Stimulated activated CD4-positive, alpha-beta T cell treated with anti-CD3 and anti-CD28 coated beads, Interleukin-15, amount 100 ng/mL, for 24 hours (primary cell): Measurements from ENCODE around the gene KRT6C.
"Not testable (repeated sequence)": the region's sequence is repeated elsewhere in the genome, so short reads cannot be mapped to it uniquely, and the experiment has no call there.

Experiments
- DNase-seq: peaks from one replicate; pipeline ENCODE4 v3.0.0-alpha.2; 2020

Gene KRT6C

DNA sequence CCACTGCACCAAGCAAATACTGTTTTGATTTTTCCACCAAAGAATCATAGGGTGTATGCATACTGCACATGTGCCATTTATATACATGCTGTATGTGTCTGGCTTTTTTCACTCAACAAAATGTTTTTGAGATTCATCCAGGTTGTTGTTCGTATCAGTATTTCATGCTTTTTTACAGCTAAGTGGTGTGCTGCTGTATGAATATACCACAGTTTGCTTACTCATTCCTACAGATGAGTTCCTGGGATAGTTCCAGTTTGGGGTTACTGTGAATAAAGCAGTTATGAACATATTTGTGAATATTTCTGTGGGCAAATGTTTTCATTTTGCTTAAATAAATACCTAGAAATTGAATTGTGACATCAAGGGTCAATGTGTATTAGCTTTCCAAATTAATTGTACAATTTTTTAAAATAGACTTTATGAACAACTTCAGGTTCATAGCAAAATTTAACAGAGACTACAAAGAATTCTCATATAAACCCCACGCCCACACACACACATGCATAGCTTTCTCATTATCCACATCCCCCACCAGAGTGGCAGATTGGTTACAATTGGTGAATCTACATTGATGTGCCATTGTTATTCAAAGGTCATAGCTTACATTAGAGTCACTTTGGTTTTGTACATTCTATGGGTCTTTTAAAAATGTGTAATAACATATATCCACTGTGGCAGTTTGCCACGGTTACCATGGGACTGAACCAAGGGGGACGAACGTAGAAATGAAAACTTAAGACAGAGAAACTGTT, 26.4 kb upstream of the KRT6C start:
- DNase-seq = no peak

DNA sequence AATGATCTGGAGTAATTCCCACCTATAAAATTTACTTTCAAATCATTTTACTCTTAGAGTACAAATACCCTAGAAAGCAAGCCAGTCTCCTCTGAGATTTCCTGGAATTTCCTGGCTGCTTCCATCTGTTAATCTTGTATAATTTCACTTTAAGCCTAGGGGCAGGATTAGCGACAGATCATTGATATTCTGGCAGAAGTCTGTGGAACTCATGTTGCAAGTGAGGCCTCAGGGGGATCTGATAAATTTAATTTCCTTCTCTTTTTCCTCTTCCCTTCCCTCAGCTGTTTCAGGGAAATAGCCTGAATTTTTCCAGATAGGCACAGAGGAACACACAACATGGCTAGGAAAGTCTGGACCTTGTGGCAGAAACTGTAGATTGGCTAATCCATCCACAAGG, 25.3 kb upstream of the KRT6C start:
- DNase-seq = no peak

DNA sequence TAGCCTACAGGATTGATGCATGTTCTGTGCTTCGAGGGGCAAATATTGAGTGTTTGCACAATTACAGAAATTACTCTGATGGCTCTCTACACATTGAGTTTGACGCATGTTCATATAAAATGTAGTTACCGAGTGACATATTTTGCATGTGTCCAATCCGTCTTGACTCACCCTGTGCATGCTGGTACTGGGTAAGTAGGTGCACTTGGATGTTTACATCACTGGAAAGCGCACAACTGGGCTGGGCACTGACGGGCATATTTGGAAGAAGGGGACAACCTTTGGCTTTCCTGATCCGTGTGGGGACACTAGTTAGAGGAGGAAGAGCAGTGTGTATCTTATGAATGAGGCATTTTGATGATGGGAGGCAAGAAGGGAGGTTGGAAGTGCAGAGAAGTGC, 24.4 kb upstream of the KRT6C start:
- DNase-seq = no peak

DNA sequence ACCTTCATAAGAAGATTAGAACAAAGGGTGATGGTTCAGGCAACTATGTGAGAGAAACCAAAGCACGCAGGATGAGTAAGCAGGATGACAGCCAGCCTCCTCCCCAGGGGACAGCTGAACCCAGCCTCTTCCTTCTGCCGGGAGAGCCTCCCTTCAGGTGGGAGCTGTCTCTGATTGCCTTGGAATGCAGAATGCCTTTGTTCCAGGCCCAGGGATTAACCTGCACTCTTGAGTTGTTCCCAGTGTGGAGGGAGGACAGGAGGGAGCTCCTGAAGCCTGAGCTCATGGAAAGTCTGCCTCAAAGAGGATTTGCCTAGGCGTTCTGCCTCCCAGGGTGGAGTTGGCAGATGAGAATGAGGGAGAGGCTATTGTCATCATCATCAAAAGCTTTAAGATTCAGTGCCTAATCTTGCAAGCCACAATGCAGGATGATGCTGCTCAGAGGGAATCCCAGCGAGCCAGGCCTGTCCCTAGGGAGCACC, 23.0 kb upstream of the KRT6C start:
- DNase-seq = no peak

- DNase-seq = no peak
These were observed 22.4 kb upstream of the KRT6C start for GRCh38 chr12:52496054-52496453.

GRCh38 chr12:52495389-52495788, 21.8 kb upstream of the KRT6C start:
- no peak for DNase-seq

DNA sequence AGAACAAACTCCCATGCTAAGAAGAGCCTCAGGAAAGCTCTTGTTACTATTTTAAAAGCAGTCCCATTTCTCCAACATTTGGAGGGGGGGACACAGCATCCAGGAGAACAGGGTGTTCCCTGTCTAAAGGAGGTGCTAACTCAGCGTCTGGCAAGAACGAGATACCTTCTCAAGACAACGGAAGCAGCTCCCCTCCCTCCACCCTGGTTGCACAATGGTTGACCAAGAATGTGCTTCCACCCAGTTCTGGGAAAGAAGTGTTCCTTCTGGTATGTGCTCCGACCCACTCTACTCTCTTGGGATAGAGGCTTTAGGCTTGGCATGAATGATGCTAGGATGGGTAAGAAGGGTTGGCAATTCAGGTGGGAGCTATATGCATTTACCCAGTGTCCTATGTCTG, 20.9 kb upstream of the KRT6C start:
- DNase-seq = no peak

- no peak for DNase-seq
These were observed 20.5 kb upstream of the KRT6C start for GRCh38 chr12:52494100-52494499.

DNA sequence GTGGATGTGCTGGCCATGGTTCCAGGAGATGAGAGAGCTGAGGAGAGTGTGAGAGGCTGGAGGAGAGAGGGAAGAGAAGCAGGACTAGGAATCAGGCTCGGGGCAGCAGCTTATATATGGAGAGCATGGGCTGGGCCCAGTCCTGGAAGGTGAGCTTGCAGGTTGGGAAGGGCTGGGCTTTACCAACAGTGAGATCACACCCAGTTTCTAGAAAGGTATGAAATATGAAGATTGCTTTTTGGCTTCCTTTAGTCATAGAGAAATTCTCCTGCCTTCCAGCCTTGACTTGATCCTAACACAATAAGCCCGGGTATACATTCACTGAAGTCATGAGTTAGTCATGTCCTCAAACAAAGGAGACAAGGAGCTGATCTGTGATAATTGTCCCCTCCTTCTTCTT, 19.6 kb upstream of the KRT6C start, which contains the start of gene KRT6A:
KRT6A (minus strand) TSS at position 86 of the 400 bp plus-strand sequence; CDS start at position 17, 69 bp downstream.
- DNase-seq = no peak

DNA sequence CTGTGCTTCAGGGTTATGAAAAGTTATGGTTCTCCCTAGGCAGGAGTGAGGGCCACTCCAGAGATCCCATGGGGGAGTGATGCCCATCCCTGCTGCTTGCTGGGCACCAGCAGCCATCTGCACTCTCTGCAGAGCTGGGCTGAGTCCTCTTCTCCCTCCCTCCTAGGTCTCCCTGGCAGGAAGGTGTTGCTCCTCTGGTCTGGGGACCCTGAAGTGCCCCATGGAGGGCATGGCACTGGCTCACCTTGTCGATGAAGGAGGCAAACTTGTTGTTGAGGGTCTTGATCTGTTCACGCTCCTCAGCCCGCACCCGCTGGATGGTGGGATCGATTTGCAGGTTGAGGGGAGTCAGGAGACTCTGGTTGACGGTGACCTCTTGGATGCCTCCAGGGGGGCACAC, 18.8 kb upstream of the KRT6C start:
- DNase-seq = not testable (repeated sequence)

GRCh38 chr12:52491495-52491894, 17.9 kb upstream of the KRT6C start:
- DNase-seq = not testable (repeated sequence)

DNA sequence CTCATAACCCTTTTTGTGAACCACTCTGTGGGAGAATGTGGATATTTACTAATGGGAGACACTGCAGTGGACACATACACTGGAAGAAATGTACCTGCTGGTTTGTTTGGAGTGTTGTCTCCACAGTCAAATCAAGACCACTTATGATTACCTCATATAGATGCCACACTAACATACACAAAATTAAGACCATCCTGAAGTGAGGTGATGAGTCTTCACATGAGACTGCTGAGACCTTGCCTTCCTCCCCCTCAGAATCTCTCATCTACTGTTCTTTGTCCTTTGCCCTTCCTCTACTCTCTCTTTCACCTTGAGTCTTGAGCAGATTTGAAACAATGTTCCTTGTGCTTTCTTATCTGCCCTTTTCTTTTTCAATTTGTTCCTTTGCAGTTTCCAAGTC, 15.1 kb upstream of the KRT6C start:
- DNase-seq = no peak

- not testable (repeated sequence) for DNase-seq
These were observed 14.3 kb upstream of the KRT6C start for GRCh38 chr12:52487744-52488443.

GRCh38 chr12:52487211-52487610, 13.6 kb upstream of the KRT6C start:
- no peak for DNase-seq

DNA sequence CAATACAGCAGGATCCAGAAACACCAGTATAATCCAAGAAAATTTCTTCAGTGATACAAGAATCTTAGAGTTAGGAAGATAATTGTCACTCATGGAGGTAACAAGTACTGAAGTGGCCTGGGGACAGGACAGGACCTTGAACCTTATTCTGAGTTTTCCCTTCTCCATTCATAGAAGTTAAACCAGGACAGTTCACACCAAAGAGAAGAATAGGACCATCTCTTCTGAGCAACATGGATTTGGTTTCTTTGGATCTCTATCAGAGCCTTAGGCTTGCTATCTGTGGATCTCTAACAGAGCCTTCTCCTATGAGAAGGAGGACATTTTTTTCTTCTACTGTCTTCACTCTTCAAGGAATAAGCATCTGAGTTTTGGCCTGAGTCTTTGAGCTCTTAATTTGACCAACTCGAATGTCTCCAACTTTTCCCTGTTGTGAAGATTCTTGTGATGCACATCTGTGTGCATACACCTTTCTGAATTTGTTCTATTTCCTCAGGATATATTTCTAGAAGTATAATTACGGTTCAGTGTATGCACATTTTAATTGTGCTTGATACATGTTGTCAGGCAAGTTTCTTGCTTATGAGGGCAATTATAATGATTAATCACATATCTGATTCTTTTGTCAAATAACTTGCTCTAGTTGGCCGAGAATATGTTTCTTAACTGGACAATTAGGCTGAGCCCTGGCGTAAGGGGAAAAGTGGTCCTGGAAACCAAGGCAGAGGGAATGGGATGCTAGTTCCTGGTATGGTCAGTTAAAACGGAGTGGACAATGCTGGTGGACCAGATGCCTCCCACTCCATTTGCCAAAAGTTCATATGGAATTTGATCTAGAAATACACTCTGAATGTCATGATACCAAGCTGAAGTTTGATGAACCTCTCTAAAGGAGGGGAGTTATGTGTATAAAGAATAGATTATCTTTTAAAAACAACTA, 12.8 kb upstream of the KRT6C start:
- no peak for DNase-seq

DNA sequence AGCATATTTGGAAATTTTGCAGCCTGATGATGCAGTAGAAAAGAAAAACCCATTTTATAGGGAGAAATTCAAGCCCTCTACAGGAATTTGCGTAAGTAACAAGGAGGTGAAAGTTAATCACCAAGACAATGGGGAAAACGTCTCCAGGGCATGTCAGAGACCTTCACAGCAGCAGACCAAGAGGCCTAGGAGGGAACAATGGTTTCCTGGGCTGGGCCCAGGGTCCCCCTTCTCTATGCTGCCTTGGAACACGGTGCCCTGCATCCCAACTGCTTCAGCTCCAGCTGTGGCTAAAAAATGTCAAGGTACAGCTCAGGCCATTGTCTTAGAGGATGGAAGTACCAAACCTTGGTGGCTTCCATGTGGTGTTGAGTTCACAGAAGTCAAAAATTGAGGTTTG, 6.5 kb upstream of the KRT6C start:
- no peak for DNase-seq

DNA sequence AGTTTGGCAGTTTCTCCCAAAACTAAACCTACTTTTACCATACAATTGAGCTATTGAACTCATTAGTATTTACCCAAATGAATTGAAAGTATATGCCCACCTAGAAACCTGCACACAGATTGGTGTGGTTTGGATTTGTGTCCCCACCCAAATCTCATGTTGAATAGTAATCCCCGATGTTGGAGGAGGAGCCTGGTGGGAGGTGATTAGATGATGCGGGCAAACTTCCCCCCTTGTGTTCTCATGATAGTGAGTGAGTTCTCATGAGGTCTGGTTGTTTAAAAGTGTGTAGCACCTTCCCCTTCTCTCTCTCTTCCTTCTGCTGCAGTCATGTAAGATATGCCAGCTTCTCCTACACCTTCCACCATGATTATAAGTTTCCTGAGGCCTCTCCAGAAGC, 4.0 kb upstream of the KRT6C start:
- DNase-seq = no peak

- DNase-seq = no peak
These were observed 607 bp upstream of the KRT6C start for GRCh38 chr12:52474212-52474611.

DNA sequence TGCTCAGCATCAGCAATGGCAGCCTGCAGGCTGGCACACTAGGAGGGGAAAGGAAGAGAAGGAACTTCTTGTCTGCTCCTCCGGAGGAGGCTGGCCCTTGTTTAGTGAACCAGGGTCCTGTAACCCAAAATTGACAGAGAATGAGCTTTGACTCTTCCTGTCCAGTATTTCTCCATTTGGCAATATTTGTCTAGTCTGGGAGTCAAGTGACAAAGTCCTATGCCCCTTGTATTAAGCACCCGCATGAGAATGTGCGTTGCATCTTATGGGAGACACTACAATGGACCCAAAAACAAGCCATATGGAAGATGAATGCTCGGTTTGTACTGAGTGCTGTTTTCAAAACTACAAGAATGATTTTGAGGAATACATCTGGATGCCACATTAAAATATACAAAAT, 3.8 kb downstream of the KRT6C start:
- no peak for DNase-seq

DNA sequence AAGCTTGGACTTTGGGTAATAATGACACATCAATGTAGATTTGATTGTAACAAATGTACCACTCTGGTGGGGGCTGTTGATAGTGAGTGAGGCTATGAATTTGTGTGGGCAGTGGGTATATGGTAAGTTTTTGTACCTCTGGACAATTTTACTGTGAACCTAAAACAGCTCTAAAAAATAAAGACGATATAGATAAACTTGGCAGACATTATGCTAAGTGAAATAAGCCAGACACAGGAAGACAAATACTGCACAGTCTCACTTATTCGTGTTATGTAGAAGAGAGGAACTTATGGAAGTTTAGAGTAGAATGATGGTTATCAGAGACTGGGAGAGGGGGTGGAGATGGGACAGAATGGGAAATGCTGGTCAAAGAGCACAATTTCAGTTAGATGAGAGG, 8.7 kb downstream of the KRT6C start:
- DNase-seq = no peak

DNA sequence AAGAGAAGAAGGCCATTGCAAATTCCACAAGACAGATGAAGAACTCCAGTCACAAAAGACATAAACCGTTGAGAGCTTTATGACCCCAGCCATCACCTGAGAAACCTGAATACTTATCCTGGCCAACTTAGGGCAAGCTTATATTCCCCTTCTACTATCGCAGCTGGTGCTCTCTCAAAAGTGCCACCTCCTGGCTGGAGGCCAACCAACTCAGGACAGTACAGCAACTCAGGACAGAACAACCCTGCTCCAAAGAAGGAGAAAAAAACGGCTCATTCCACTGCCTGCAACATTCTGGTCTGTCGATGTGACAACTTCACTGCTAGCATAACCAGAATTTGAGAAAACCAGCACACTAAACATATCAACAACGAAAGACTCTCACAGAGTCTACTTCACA, 11.9 kb downstream of the KRT6C start:
- no peak for DNase-seq

DNA sequence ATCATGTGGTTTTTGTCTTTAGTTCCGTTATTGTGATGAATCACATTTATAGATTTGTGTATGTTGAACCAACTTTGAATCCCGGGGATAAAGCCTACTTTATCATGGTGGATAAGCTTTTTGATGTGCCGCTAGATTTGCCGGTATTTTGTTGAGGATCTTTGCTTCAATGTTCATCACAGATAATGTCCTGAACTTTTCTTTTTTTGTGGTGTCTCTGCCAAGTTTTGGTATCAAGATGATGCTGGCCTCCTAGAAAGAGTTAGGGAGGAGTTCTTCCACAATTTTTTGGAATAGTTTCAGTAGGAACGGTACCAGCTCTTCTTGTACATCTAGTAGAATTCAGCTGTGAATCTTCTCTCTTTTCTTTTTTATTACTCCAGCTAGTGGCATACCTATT, 14.7 kb downstream of the KRT6C start:
- DNase-seq = no peak

- DNase-seq = no peak
These were observed 17.8 kb downstream of the KRT6C start for GRCh38 chr12:52455821-52456220.
